ENCODE measurements around the gene CD19.

CD19 gene

DNA sequence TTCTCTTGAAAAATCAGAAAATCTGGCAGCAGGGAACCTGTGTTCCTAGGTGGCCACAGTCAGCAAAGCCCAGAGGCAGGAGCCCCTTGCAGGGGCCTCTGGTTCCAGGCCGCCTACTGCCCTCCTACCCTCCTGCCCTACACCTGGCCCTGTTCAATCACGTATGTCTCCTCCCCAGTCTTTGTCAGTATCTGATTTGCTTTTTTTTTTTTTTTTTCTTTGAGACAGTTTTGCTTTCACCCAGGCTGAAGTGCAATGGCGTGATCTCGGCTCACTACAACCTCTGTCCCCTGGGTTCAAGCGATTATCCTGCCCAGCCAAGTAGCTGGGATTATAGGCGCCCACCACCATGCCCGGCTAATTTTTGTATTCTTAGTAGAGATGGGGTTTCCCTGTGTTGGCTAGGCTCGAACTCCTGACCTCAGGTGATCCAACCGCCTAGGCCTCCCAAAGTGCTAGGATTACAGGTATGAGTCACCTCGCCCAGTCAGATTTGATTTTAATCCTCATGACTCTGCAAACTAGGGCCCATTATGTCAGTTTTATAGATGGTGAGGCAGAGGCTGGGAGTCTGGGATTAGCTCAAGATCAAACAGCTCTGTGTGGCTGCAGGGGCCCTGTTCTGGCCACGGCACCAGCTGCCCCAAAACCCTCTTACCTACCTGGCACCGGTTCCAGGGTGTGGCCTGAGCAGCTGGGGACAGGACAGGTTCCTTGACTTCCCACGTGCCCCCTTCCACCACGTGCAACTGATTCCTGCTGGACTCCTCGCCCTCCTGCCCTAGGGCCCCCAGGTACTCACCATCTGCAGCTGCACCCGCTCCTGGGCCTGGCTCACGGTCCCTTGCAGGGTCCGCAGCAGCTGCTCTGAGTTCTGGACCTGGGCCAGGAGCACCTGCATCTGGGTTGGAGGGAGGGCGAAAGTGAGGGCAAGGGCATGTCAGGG lies 21.4 kb upstream of the CD19 start:
- TF ChIP-seq, protein P1, sequence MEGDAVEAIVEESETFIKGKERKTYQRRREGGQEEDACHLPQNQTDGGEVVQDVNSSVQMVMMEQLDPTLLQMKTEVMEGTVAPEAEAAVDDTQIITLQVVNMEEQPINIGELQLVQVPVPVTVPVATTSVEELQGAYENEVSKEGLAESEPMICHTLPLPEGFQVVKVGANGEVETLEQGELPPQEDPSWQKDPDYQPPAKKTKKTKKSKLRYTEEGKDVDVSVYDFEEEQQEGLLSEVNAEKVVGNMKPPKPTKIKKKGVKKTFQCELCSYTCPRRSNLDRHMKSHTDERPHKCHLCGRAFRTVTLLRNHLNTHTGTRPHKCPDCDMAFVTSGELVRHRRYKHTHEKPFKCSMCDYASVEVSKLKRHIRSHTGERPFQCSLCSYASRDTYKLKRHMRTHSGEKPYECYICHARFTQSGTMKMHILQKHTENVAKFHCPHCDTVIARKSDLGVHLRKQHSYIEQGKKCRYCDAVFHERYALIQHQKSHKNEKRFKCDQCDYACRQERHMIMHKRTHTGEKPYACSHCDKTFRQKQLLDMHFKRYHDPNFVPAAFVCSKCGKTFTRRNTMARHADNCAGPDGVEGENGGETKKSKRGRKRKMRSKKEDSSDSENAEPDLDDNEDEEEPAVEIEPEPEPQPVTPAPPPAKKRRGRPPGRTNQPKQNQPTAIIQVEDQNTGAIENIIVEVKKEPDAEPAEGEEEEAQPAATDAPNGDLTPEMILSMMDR (IDR thresholded peaks at IDR 0.05; ENCODE audit: low read depth, low read length) = no peak
- no peak for DNase-seq (ENCODE audit: extremely low read depth, low read depth)

DNA sequence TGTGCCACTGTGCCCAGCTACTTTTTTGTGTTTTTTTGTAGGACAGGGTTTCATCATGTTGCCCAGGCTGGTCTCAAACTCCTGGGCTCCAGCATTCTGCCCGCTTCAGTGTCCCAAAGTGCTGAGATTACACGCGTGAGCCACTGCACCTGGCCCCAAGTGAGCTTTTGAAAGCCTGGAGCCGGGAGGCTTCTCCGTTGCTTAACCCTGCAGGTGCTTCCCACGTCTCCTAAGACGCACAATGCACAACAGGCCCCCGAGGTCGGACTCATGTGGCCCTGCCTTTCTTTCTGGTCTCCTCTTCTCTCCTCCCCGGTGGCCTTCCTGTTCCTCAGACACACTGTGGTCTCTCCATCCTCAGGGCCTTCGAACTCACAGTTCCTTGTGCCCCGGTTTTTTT lies 19.2 kb upstream of the CD19 start:
- TF ChIP-seq, protein P1 (IDR thresholded peaks at IDR 0.05; ENCODE audit: low read depth, low read length) = no peak

DNA sequence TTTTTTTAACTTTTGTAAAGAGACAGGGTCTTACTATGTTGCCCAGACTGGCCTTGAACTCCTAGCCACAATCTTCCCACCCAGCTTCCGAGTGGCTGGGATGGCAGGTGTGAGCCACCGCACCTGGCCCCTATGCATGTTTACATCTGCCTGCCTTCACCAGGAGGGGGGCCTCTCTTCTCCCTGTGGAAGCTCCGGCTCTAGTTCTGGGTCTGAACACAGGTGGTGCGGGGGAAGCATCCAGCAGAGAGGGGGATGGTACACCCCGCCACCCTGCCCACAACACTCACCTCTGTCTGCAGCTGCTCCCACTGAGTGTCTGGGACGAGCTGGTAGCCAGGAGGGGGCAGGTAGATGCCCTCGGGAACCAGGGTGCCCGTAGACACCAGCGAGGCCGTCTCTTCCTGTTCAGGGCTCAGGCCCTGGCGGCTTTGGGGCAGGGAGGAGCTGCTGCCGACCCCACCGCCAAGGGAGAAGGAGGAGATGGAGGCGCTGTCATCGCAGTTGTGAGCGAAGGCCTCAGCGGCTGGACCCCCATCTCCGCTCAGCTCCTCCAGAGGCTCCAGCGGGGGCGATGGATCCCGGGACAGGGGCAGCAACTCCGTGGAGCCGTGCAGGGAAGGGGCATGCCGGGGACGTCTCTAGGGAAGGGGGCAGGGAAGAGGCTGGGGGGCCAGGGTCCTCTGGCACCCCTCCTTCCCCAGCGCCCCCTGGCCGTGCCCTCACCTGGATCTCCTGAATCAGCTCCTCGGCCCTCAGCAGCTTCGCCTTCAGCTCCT lies 17.6 kb upstream of the CD19 start:
- TF ChIP-seq, protein P1 (IDR thresholded peaks at IDR 0.05; ENCODE audit: low read depth, low read length) = no peak
- DNase-seq (ENCODE audit: extremely low read depth, low read depth) = no peak

More for the DNA sequence above, 19.2 kb upstream of the CD19 start:
- no peak for DNase-seq (ENCODE audit: extremely low read depth, low read depth)

DNA sequence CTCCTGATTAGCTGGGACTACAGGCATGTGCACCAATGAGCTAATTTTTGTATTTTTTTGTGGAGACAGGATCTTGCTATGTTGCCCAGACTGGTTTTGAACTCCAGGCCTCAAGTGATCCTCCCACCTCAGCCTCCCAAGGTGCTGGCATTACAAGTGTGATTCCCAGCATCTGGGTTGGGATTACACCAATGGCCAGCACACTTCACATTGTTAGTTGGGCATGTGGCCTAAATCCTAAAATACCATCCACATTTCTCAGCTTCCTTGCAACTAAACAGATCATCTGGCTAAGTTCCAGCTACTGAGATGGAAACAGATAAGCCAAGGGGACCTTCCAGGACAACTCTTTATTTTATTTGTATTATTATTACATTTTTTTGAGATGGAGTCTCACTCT lies 16.6 kb upstream of the CD19 start:
- TF ChIP-seq, protein P1 (IDR thresholded peaks at IDR 0.05; ENCODE audit: low read depth, low read length) = no peak
- peak; percentile 4 for DNase-seq (ENCODE audit: extremely low read depth, low read depth)

DNA sequence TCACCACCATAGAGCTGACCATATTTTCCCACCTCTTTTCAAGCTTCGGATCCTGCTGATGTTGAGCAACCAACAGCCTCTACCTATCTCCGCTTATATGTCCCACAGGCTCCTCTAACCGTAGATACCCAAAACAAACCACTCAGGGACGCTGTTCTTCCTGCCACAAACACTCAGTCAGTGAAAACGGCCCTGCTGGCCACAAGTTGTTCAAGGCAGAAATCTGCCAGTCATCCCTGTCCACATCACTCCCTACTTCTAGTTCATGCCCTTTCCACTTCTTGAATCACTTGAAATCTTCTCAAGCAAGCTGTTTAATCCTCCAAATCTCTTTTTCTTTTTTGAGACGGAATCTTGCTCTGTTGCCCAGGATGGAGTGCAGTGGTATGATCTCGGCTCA lies 14.7 kb upstream of the CD19 start:
- DNase-seq (ENCODE audit: extremely low read depth, low read depth) = no peak

DNA sequence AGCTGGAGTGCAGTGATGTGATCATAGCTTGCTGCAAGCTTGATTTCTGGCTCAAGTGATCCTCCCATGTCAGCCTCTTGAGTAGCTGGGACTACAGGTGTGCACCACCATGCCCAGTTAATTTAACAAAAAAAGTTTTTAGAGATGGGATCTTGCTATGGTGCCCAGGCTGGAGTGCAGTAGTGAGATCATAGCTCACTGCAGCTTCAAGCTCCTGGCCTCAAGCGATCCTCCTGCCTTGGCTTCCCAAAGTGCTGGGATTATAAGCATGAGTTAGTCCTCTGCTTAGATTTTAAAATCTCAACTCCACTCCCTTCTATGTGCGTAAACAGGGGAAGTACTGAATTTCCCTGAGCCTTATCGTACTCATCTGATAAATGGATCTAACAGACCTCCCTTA lies 13.1 kb upstream of the CD19 start:
- TF ChIP-seq, protein P1 (IDR thresholded peaks at IDR 0.05; ENCODE audit: low read depth, low read length) = no peak
- DNase-seq (ENCODE audit: extremely low read depth, low read depth) = no peak

More for the DNA sequence above, 14.7 kb upstream of the CD19 start:
- TF ChIP-seq, protein P1 (IDR thresholded peaks at IDR 0.05; ENCODE audit: low read depth, low read length) = no peak

DNA sequence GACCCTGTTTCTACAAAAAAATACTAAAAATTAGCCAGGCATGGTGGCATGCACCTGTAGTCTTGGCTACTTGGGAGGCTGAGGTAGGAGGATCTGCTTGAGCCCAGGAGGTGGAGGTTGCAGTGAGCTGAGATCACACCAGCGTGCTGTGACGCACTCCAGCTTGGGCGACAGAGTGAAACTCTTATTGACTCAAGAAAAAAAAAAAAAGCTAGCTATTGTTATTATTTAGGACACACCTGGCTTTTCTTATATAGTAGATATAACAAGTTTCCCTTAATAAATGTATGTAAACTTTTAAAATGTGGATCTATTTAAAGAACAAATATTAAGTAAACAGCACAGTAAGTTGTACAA lies 8.6 kb upstream of the CD19 start:
- TF ChIP-seq, protein P1 (IDR thresholded peaks at IDR 0.05; ENCODE audit: low read depth, low read length) = no peak
- no peak for DNase-seq (ENCODE audit: extremely low read depth, low read depth)

All from AG09319 (cell line).